H9 (cell line): ENCODE measurements around the gene CASD1. TPM values are rescaled to one million over a fixed set of nuclear protein-coding genes. Genes with fewer than 3 reads are reported as not detected.

Experiments
- DNase-seq: peaks from one replicate; pipeline ENCODE4 v3.0.0-alpha.2; 2017
- H2AFZ ChIP-seq: one replicate; pipeline ENCODE4 v1.6.1; 2013; ENCODE audit warnings: mild to moderate bottlenecking, low read length, control low read depth, moderate library complexity
- H2AK5ac ChIP-seq: 2 replicates; pipeline ENCODE4 v1.6.1; 2013; ENCODE audit warnings: low read length, control low read depth, mixed read lengths; ENCODE audit not compliant: insufficient read length
- H2BK120ac ChIP-seq: one replicate; pipeline ENCODE4 v1.6.1; 2013; ENCODE audit warnings: low read depth, mild to moderate bottlenecking, low read length, control low read depth, inconsistent platforms; ENCODE audit not compliant: poor library complexity, severe bottlenecking
- H2BK12ac ChIP-seq: 2 replicates; pipeline ENCODE4 v1.6.1; 2013; ENCODE audit warnings: low read length, control low read depth, mixed read lengths, low read depth; ENCODE audit not compliant: insufficient read length
- H2BK15ac ChIP-seq: 2 replicates; pipeline ENCODE4 v1.6.1; 2013; ENCODE audit warnings: low read depth, low read length, control low read depth
- H2BK20ac ChIP-seq: one replicate; pipeline ENCODE4 v1.6.1; 2013; ENCODE audit warnings: low read depth, mild to moderate bottlenecking, low read length, control low read depth, inconsistent platforms; ENCODE audit not compliant: poor library complexity, severe bottlenecking
- H2BK5ac ChIP-seq: 2 replicates; pipeline ENCODE4 v1.6.1; 2013; ENCODE audit warnings: low read length, control low read depth, mixed read lengths; ENCODE audit not compliant: insufficient read length
- H3K14ac ChIP-seq: 2 replicates; pipeline ENCODE4 v1.6.1; 2013; ENCODE audit warnings: low read length, control low read depth; ENCODE audit not compliant: insufficient read depth
- H3K18ac ChIP-seq: 2 replicates; pipeline ENCODE4 v1.6.1; 2013; ENCODE audit warnings: low read depth, mild to moderate bottlenecking, mixed read lengths, low read length, control low read depth; ENCODE audit not compliant: insufficient read length
- H3K23ac ChIP-seq: 2 replicates; pipeline ENCODE4 v1.6.1; 2013; ENCODE audit warnings: low read length, control low read depth, mixed read lengths, low read depth; ENCODE audit not compliant: insufficient read length
- H3K23me2 ChIP-seq: 2 replicates; pipeline ENCODE4 v1.6.1; 2013; ENCODE audit warnings: low read depth, mild to moderate bottlenecking, mixed read lengths, low read length, control low read depth; ENCODE audit not compliant: insufficient read length, poor library complexity, severe bottlenecking
- H3K27ac ChIP-seq: 2 replicates; pipeline ENCODE4 v1.5.1; 2013; ENCODE audit warnings: low read length, control low read depth, mixed read lengths, low read depth; ENCODE audit not compliant: insufficient read length
- H3K27me3 ChIP-seq: 2 replicates; pipeline ENCODE4 v1.6.1; 2013; ENCODE audit warnings: low read length, control low read depth, inconsistent platforms; ENCODE audit not compliant: insufficient read depth
- H3K4ac ChIP-seq: 2 replicates; pipeline ENCODE4 v1.6.1; 2013; ENCODE audit warnings: low read depth, mild to moderate bottlenecking, control low read depth, inconsistent platforms, low read length, moderate library complexity
- H3K4me1 ChIP-seq: 2 replicates; pipeline ENCODE4 v1.6.1; 2013; ENCODE audit warnings: low read length, control low read depth, inconsistent platforms; ENCODE audit not compliant: insufficient read depth
- H3K4me2 ChIP-seq: 2 replicates; pipeline ENCODE4 v1.6.1; 2013; ENCODE audit warnings: low read length, control low read depth, mixed read lengths; ENCODE audit not compliant: insufficient read length, insufficient read depth
- H3K56ac ChIP-seq: 2 replicates; pipeline ENCODE4 v1.6.1; 2013; ENCODE audit warnings: low read depth, mild to moderate bottlenecking, mixed read lengths, low read length, control low read depth; ENCODE audit not compliant: insufficient read length
- H3K79me1 ChIP-seq: 2 replicates; pipeline ENCODE4 v1.6.1; 2013; ENCODE audit warnings: low read depth, mild to moderate bottlenecking, moderate library complexity, low read length, control low read depth, inconsistent platforms; ENCODE audit not compliant: insufficient read depth, poor library complexity, severe bottlenecking
- H3K79me2 ChIP-seq: 2 replicates; pipeline ENCODE4 v1.6.1; 2013; ENCODE audit warnings: low read length, control low read depth, inconsistent platforms; ENCODE audit not compliant: insufficient read depth
- H3K9ac ChIP-seq: 2 replicates; pipeline ENCODE4 v1.6.1; 2013; ENCODE audit warnings: low read length, control low read depth, mixed read lengths; ENCODE audit not compliant: insufficient read length; ENCODE audit errors: extremely low read depth
- H3K9me3 ChIP-seq: one replicate; pipeline ENCODE4 v1.6.1; 2013; ENCODE audit warnings: low read depth, low read length, inconsistent platforms; ENCODE audit not compliant: control insufficient read depth
- H3T11ph ChIP-seq: one replicate; pipeline ENCODE4 v1.6.1; 2013; ENCODE audit warnings: mild to moderate bottlenecking, low read length, control low read depth, inconsistent platforms
- H4K20me1 ChIP-seq: one replicate; pipeline ENCODE4 v1.6.1; 2013; ENCODE audit not compliant: control insufficient read depth, insufficient read length, insufficient read depth
- H4K5ac ChIP-seq: 2 replicates; pipeline ENCODE4 v1.6.1; 2013; ENCODE audit warnings: low read depth, mild to moderate bottlenecking, mixed read lengths, low read length, control low read depth; ENCODE audit not compliant: insufficient read length
- H4K8ac ChIP-seq: replicated peaks from 2 replicates; pipeline ENCODE4 v1.6.1; 2013; ENCODE audit warnings: low read length, control low read depth, mixed read lengths, low read depth; ENCODE audit not compliant: insufficient read length
- H4K91ac ChIP-seq: 2 replicates; pipeline ENCODE4 v1.6.1; 2013; ENCODE audit warnings: low read depth, mild to moderate bottlenecking, moderate library complexity, mixed read lengths, low read length, control low read depth; ENCODE audit not compliant: insufficient read length
- H3K27ac Mint-ChIP-seq, 3 experiments: 2 replicates in 2 of 3; 3 replicates in 1 of 3; pipeline ENCODE4 v1.8.0; 2020 to 2021; ENCODE audit warnings: mixed read lengths in 3 of 3, mild to moderate bottlenecking in 1 of 3, moderate library complexity in 1 of 3
- H3K27me3 Mint-ChIP-seq: 2 replicates; pipeline ENCODE4 v1.8.0; 2021; ENCODE audit warnings: low read depth, mild to moderate bottlenecking, moderate library complexity, mixed read lengths
- H3K36me3 Mint-ChIP-seq, 3 experiments: 2 replicates in 2 of 3; 3 replicates in 1 of 3; pipeline ENCODE4 v1.8.0; 2020 to 2021; ENCODE audit warnings: low read depth in 3 of 3, mixed read lengths in 3 of 3; ENCODE audit not compliant: insufficient read depth in 1 of 3
- H3K4me1 Mint-ChIP-seq, 2 experiments: 2 replicates each; pipeline ENCODE4 v1.8.0; 2020; ENCODE audit warnings: mixed read lengths in 2 of 2
- H3K4me3 Mint-ChIP-seq, 2 experiments: 2 replicates in 1 of 2; 3 replicates in 1 of 2; pipeline ENCODE4 v1.8.0; 2020 to 2021; ENCODE audit warnings: mild to moderate bottlenecking in 2 of 2, mixed read lengths in 2 of 2, moderate library complexity in 1 of 2
- H3K9me3 Mint-ChIP-seq, 2 experiments: 2 replicates in 1 of 2; 3 replicates in 1 of 2; pipeline ENCODE4 v1.8.0; 2020; ENCODE audit warnings: mild to moderate bottlenecking in 2 of 2, mixed read lengths in 2 of 2, moderate library complexity in 1 of 2
- CTCF ChIP-seq: fragments of 200-600 bp; sonication (generic); conservative IDR thresholded peaks from 3 replicates; pipeline ENCODE4 v1.8.0; 2021; ENCODE audit warnings: antibody characterized with exemption, mild to moderate bottlenecking
- WGBS: extraction: QIAGEN DNeasy Blood & Tissue Kit; methylation state at CpG from one replicate; pipeline ENCODE4 v1.1.7; 2013; ENCODE audit warnings: missing lambda C conversion rate, low lambda C conversion rate, mixed read lengths; ENCODE audit not compliant: insufficient read length; ENCODE audit errors: extremely low coverage; 5-methylcytosine and 5-hydroxymethylcytosine counted together
- total RNA-seq: library from RNA; stranded (reverse); gene quantifications from 2 replicates; pipeline ENCODE4 v1.2.1, GENCODE V29; 2021

The CASD1 gene
- total RNA-seq, 1 experiment from 2014 or later = 21.6 TPM

DNA sequence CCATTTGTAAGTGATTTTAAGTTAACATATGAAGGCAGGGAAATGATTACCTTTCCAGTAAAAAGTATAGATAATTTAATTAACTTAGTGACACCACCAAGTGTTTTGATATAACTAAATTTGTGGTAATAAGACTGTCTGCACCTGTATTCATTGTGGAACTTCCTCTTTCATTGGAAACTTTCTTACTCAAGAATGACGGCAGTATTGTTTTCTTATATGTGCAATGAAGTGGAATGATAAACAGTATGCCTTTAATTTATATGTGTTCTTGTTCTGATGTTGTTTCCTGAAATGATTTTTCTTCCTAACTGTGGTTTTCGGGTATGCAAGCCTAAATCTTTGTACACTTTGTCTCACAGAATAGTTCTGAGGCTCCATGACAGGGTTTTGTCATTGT is 46.4 kb downstream of the CASD1 start:
- DNase-seq = no peak
- no peak overlapping the region for H4K91ac ChIP-seq
- H3K23me2 ChIP-seq = no peaks in the 10 kb centered on the region
- no peaks in the 10 kb centered on the region for H3K4me1 ChIP-seq
- H3K4me2 ChIP-seq = no peak overlapping the region
- H3K56ac ChIP-seq = no peak overlapping the region
- H4K8ac ChIP-seq = no peak overlapping the region
- H3K27ac ChIP-seq = no peak overlapping the region
- no peaks in the 10 kb centered on the region for H3K27me3 ChIP-seq
- no peak overlapping the region for H2BK20ac ChIP-seq
- H3K23ac ChIP-seq = no peak overlapping the region
- no peak overlapping the region for H3K18ac ChIP-seq
- no peak overlapping the region for H2AK5ac ChIP-seq
- Mint-ChIP-seq H3K36me3 (peaks cover 0 to 26% (median 21%) of the 10 kb centered on the region in 3 experiments; a peak in 5 of 7 replicates), H3K4me1 (no peaks in the 10 kb centered on the region), H3K4me3 (no peak overlapping the region), H3K27ac (no peak overlapping the region), H3K27me3 (no peaks in the 10 kb centered on the region), H3K9me3 (no peaks in the 10 kb centered on the region)
- no peaks in the 10 kb centered on the region for H3K9me3 ChIP-seq
- no CpG with 5 or more reads among the region's 2 CpGs for WGBS
- H3K4ac ChIP-seq = no peak overlapping the region
- H2BK15ac ChIP-seq = no peak overlapping the region
- no peak for TF ChIP-seq CTCF
- no peak overlapping the region for H2BK120ac ChIP-seq
- H3K79me2 ChIP-seq = no peaks in the 10 kb centered on the region
- H3K9ac ChIP-seq = no peak overlapping the region
- H3K79me1 ChIP-seq = no peaks in the 10 kb centered on the region
- no peaks in the 10 kb centered on the region for H4K20me1 ChIP-seq
- no peak overlapping the region for H4K5ac ChIP-seq
- no peak overlapping the region for H2BK5ac ChIP-seq
- H2BK12ac ChIP-seq = no peak overlapping the region
- H2AFZ ChIP-seq = no peak overlapping the region
- no peak overlapping the region for H3T11ph ChIP-seq
- no peak overlapping the region for H3K14ac ChIP-seq
